GM13976 (cell line): ENCODE results near the gene RAP1B.

Experiments
- DNase-seq: peaks from one replicate; pipeline ENCODE4 v3.0.0; 2012; ENCODE audit warnings: low spot score
- CTCF ChIP-seq: IDR thresholded peaks from 2 replicates; pipeline ENCODE4 v1.5.1; 2012; ENCODE audit warnings: borderline replicate concordance, mild to moderate bottlenecking; ENCODE audit not compliant: insufficient read depth; ENCODE audit errors: extremely low read depth, missing control alignments, control extremely low read depth
- in situ Hi-C: fragments of 300-500 bp; cut with MboI; formaldehyde crosslinking; loops from one replicate; pipeline ENCODE4 v1.12.0; 2022; ENCODE audit warnings: low sequenced_read_pairs, mixed read lengths, inconsistent platforms; ENCODE audit not compliant: unreplicated experiment

The RAP1B gene

GRCh38 chr12:68648179-68648578 lies 37.5 kb downstream of the RAP1B start:
- no peak for TF ChIP-seq CTCF
- in situ Hi-C loops = no loop called here
- no peak for DNase-seq

- no peak for DNase-seq
- in situ Hi-C loops = no loop called here
- TF ChIP-seq CTCF = no peak
Measured at GRCh38 chr12:68665016-68665569, 54.4 kb downstream of the RAP1B start.

- TF ChIP-seq CTCF = no peak
- no peak for DNase-seq
- in situ Hi-C loops = no loop called here
Measured at GRCh38 chr12:68667291-68667690, 56.6 kb downstream of the RAP1B start.

- DNase-seq = no peak
- no peak for TF ChIP-seq CTCF
- in situ Hi-C loops = no loop called here
Measured at GRCh38 chr12:68667896-68668295, 57.2 kb downstream of the RAP1B start.

- in situ Hi-C loops = no loop called here
- DNase-seq = no peak
Measured at GRCh38 chr12:68671179-68671578, 60.5 kb downstream of the RAP1B start.

GRCh38 chr12:68673788-68674187 lies 63.1 kb downstream of the RAP1B start:
- no peak for TF ChIP-seq CTCF
- in situ Hi-C loops = no loop called here
- DNase-seq = no peak

More at GRCh38 chr12:68671179-68671578, 60.5 kb downstream of the RAP1B start:
- TF ChIP-seq CTCF = no peak
